Fibroblast of the aortic adventitia (primary cell): ENCODE measurements around the gene SMCO4. TPM values are rescaled to one million over a fixed set of nuclear protein-coding genes. Genes with fewer than 3 reads are reported as not detected.

Experiments used
- DNase-seq: peaks from one replicate; pipeline ENCODE4 v3.0.0-alpha.2; 2010; ENCODE audit warnings: low read depth
- H3K4me3 ChIP-seq: 2 replicates; pipeline ENCODE4 v1.5.1; 2011; ENCODE audit warnings: low read depth, mild to moderate bottlenecking, control low read depth, low read length, moderate library complexity
- CTCF ChIP-seq: IDR thresholded peaks from 2 replicates; pipeline ENCODE4 v1.5.1; 2011; ENCODE audit warnings: mild to moderate bottlenecking, low read length, control low read depth, inconsistent platforms; ENCODE audit not compliant: insufficient read depth
- total RNA-seq: library from RNA; depleted of rRNA; stranded (reverse); fragments of >200 nt; gene quantifications from 2 replicates; pipeline ENCODE4 v1.2.3, GENCODE V29; 2012; ENCODE audit warnings: low replicate concordance

The SMCO4 gene
- total RNA-seq, 1 donor, result 7.3 TPM

- H3K4me3 ChIP-seq, result no peak overlapping the region
- TF ChIP-seq CTCF, result no peak
- no peak for DNase-seq
Measured at GRCh38 chr11:93497596-93497995, 45.6 kb downstream of the SMCO4 start.

GRCh38 chr11:93494357-93494756, 48.8 kb downstream of the SMCO4 start:
- DNase-seq, result no peak
- TF ChIP-seq CTCF, result no peak
- H3K4me3 ChIP-seq, result no peak overlapping the region

GRCh38 chr11:93493252-93493897, 49.8 kb downstream of the SMCO4 start:
- H3K4me3 ChIP-seq, result no peak overlapping the region
- TF ChIP-seq CTCF, result no peak
- DNase-seq, result no peak

- no peak overlapping the region for H3K4me3 ChIP-seq
- DNase-seq, result no peak
- no peak for TF ChIP-seq CTCF
Measured at GRCh38 chr11:93492464-93493251, 50.5 kb downstream of the SMCO4 start.

GRCh38 chr11:93491973-93492372, 51.2 kb downstream of the SMCO4 start:
- no peak overlapping the region for H3K4me3 ChIP-seq

GRCh38 chr11:93490996-93491618, 52.1 kb downstream of the SMCO4 start:
- no peak for TF ChIP-seq CTCF
- no peak overlapping the region for H3K4me3 ChIP-seq
- no peak for DNase-seq

More at GRCh38 chr11:93491973-93492372, 51.2 kb downstream of the SMCO4 start:
- no peak for TF ChIP-seq CTCF
- no peak for DNase-seq
